HepG2 (cell line): ENCODE data around the gene STK38L. TPM values are rescaled to one million over a fixed set of nuclear protein-coding genes. Genes with fewer than 3 reads are reported as not detected.

Source experiments
- EED ChIP-seq: sonication (generic); formaldehyde crosslinking; IDR thresholded peaks from 2 replicates; pipeline ENCODE4 v1.5.0; 2020; ENCODE audit warnings: mild to moderate bottlenecking, missing genetic modification reagents
- ISX ChIP-seq: sonication (generic); formaldehyde crosslinking; conservative IDR thresholded peaks from 2 replicates; pipeline ENCODE4 v1.5.0; 2020; ENCODE audit warnings: missing genetic modification reagents
- KMT2B ChIP-seq: IDR thresholded peaks from 2 replicates; pipeline ENCODE4 v1.6.1; 2016; ENCODE audit warnings: missing genetic modification reagents, missing compliant biosample characterization
- MEIS1 ChIP-seq: sonication (generic); formaldehyde crosslinking; IDR thresholded peaks from 2 replicates; pipeline ENCODE4 v1.9.0; 2021; ENCODE audit warnings: mild to moderate bottlenecking, missing genetic modification reagents, moderate library complexity, borderline replicate concordance
- NCOA1 ChIP-seq: sonication (generic); formaldehyde crosslinking; IDR thresholded peaks from 2 replicates; pipeline ENCODE4 v1.9.0; 2021; ENCODE audit warnings: missing genetic modification reagents
- NCOR1 ChIP-seq: fragments of 200-600 bp; sonication (generic); IDR thresholded peaks from 2 replicates; pipeline ENCODE4 v1.7.0; 2017; ENCODE audit warnings: antibody characterized with exemption, low read length, borderline replicate concordance
- NR2F6 ChIP-seq, 2 experiments: IDR thresholded peaks; 2 replicates each; pipeline ENCODE4 v1.6.1; 2016; ENCODE audit warnings: antibody characterized with exemption in 1 of 2, mild to moderate bottlenecking in 1 of 2
- POGK ChIP-seq: sonication (generic); formaldehyde crosslinking; conservative IDR thresholded peaks from 2 replicates; pipeline ENCODE4 v1.8.0; 2022; ENCODE audit warnings: mild to moderate bottlenecking, moderate library complexity, missing genetic modification reagents
- PPARG ChIP-seq: conservative IDR thresholded peaks from 2 replicates; pipeline ENCODE4 v1.6.1; 2016; ENCODE audit warnings: missing biosample characterization, missing genetic modification reagents
- SKI ChIP-seq: fragments of 450-650 bp; IDR thresholded peaks from one replicate; pipeline ENCODE4 v1.6.1; 2018; ENCODE audit warnings: mild to moderate bottlenecking; ENCODE audit not compliant: partially characterized antibody
- SOX5 ChIP-seq: IDR thresholded peaks from 2 replicates; pipeline ENCODE4 v1.6.1; 2016; ENCODE audit warnings: borderline replicate concordance
- SOX6 ChIP-seq, 2 experiments: fragments of 450-650 bp in 1 of 2; sonication (generic) in 1 of 2; formaldehyde crosslinking in 1 of 2; IDR thresholded peaks; 2 replicates each; pipeline versions ENCODE4 v1.4.0 to v1.6.1; 2017 to 2020; ENCODE audit warnings: antibody characterized with exemption in 1 of 2, mild to moderate bottlenecking in 1 of 2, missing genetic modification reagents in 1 of 2
- THAP11 ChIP-seq: IDR thresholded peaks from 2 replicates; pipeline ENCODE4 v1.6.1; 2016; ENCODE audit warnings: missing biosample characterization, missing genetic modification reagents
- ZNF530 ChIP-seq: sonication (generic); formaldehyde crosslinking; IDR thresholded peaks from 2 replicates; pipeline ENCODE4 v1.5.0; 2020; ENCODE audit warnings: low read depth, mild to moderate bottlenecking, missing genetic modification reagents
- ZNF710 ChIP-seq: sonication (generic); formaldehyde crosslinking; IDR thresholded peaks from 2 replicates; pipeline ENCODE4 v1.5.0; 2020; ENCODE audit warnings: mild to moderate bottlenecking, missing genetic modification reagents, borderline replicate concordance
- ZNF775 ChIP-seq: sonication (generic); formaldehyde crosslinking; IDR thresholded peaks from 2 replicates; pipeline ENCODE4 v1.4.0; 2020; ENCODE audit warnings: missing genetic modification reagents, mild to moderate bottlenecking, moderate library complexity, borderline replicate concordance
- polyA plus RNA-seq, 8 experiments: library from polyadenylated mRNA; depleted of rRNA in 3 of 8; stranded (reverse) in 7 of 8; unstranded in 1 of 8; fragments of >200 nt; fragmentation: Illumina TruSeq in 4 of 8; extraction: Trizol in 4 of 8; gene quantifications; 2 replicates each; pipeline versions ENCODE4 v1.2.1 to v1.2.3, GENCODE V29; 2011 to 2016; ENCODE audit warnings: low read depth in 4 of 8, missing spikeins in 1 of 8, mixed read lengths in 1 of 8; ENCODE audit not compliant: insufficient read depth in 1 of 8
- total RNA-seq, 5 experiments: library from RNA; depleted of rRNA; stranded (reverse); fragments of >200 nt; fragmentation: Illumina TruSeq; extraction: Trizol; gene quantifications; 2 replicates each; pipeline ENCODE4 v1.2.3, GENCODE V29; 2016; ENCODE audit warnings: low read depth in 1 of 5
- TF ChIP-seq, protein P1 (sequence below): sonication (generic); formaldehyde crosslinking; IDR thresholded peaks from 2 replicates; pipeline ENCODE4 v1.5.1; 2020; ENCODE audit warnings: mild to moderate bottlenecking, missing genetic modification reagents, borderline replicate concordance
- TF ChIP-seq, protein P2 (sequence below): sonication (generic); formaldehyde crosslinking; IDR thresholded peaks from 2 replicates; pipeline ENCODE4 v1.8.0; 2022; ENCODE audit warnings: missing genetic modification reagents, mild to moderate bottlenecking, inconsistent platforms, borderline replicate concordance

STK38L gene
- total and polyA plus RNA-seq, 2 of the 13 experiments (the other 11 are each of a cell fraction or from before 2014, with no cell fraction given), result 6.1 to 26.4 TPM

- no peak for TF ChIP-seq POGK (CRISPR knock-in tag)
- no peak for TF ChIP-seq NCOA1 (CRISPR knock-in tag)
- TF ChIP-seq, protein P1, sequence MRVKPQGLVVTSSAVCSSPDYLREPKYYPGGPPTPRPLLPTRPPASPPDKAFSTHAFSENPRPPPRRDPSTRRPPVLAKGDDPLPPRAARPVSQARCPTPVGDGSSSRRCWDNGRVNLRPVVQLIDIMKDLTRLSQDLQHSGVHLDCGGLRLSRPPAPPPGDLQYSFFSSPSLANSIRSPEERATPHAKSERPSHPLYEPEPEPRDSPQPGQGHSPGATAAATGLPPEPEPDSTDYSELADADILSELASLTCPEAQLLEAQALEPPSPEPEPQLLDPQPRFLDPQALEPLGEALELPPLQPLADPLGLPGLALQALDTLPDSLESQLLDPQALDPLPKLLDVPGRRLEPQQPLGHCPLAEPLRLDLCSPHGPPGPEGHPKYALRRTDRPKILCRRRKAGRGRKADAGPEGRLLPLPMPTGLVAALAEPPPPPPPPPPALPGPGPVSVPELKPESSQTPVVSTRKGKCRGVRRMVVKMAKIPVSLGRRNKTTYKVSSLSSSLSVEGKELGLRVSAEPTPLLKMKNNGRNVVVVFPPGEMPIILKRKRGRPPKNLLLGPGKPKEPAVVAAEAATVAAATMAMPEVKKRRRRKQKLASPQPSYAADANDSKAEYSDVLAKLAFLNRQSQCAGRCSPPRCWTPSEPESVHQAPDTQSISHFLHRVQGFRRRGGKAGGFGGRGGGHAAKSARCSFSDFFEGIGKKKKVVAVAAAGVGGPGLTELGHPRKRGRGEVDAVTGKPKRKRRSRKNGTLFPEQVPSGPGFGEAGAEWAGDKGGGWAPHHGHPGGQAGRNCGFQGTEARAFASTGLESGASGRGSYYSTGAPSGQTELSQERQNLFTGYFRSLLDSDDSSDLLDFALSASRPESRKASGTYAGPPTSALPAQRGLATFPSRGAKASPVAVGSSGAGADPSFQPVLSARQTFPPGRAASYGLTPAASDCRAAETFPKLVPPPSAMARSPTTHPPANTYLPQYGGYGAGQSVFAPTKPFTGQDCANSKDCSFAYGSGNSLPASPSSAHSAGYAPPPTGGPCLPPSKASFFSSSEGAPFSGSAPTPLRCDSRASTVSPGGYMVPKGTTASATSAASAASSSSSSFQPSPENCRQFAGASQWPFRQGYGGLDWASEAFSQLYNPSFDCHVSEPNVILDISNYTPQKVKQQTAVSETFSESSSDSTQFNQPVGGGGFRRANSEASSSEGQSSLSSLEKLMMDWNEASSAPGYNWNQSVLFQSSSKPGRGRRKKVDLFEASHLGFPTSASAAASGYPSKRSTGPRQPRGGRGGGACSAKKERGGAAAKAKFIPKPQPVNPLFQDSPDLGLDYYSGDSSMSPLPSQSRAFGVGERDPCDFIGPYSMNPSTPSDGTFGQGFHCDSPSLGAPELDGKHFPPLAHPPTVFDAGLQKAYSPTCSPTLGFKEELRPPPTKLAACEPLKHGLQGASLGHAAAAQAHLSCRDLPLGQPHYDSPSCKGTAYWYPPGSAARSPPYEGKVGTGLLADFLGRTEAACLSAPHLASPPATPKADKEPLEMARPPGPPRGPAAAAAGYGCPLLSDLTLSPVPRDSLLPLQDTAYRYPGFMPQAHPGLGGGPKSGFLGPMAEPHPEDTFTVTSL (CRISPR knock-in tag), result peak; percentile 59; the same call in 1 of the 2 replicates
- TF ChIP-seq EED (CRISPR knock-in tag), result no peak
- peak; percentile 78 for TF ChIP-seq SOX5 (CRISPR knock-in tag)
- no peak for TF ChIP-seq ISX (CRISPR knock-in tag)
- no peak for TF ChIP-seq KMT2B (CRISPR knock-in tag)
- TF ChIP-seq ZNF710, result no peak
- TF ChIP-seq MEIS1 (CRISPR knock-in tag), result peak; percentile 100
- 0 out of 2 replicates have a peak, but pooled peaks have one; percentile 14 for TF ChIP-seq NR2F6 (IDR thresholded peaks at IDR 0.05)
- TF ChIP-seq NR2F6 (CRISPR knock-in tag; IDR thresholded peaks at IDR 0.05), result no peak
- TF ChIP-seq SKI, result no peak
- TF ChIP-seq ZNF530, result no peak
- TF ChIP-seq NCOR1, result peak; percentile 30; the same call in 1 of the 2 replicates
- TF ChIP-seq, protein P2, sequence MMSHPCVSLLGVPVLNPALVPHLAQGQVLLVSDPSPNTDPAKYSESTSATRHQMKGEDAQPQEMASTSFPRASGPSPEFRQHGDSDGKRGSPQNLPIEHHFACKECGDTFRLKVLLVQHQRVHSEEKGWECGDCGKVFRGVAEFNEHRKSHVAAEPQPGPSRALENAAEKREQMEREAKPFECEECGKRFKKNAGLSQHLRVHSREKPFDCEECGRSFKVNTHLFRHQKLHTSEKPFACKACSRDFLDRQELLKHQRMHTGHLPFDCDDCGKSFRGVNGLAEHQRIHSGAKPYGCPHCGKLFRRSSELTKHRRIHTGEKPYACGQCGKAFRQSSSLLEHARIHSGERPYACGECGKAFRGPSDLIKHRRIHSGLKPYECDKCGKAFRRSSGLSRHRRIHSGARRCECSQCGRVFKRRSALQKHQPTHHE, result no peak
- no peak for TF ChIP-seq SOX6 (IDR thresholded peaks at IDR 0.05)
- TF ChIP-seq SOX6 (CRISPR knock-in tag; IDR thresholded peaks at IDR 0.05), result peak; percentile 84
- TF ChIP-seq THAP11, result no peak
- peak; percentile 30; the same call in 1 of the 2 replicates for TF ChIP-seq PPARG (CRISPR knock-in tag)
- no peak for TF ChIP-seq ZNF775 (CRISPR knock-in tag)
Measured at GRCh38 chr12:27272373-27273028, 28.4 kb downstream of the STK38L start (continued).
